Neural progenitor cell (in vitro differentiated cells): ENCODE results near the gene SCT. TPM values are rescaled to one million over a fixed set of nuclear protein-coding genes. Genes with fewer than 3 reads are reported as not detected.

Source experiments
- DNase-seq: peaks from one replicate; pipeline ENCODE4 v3.0.0-alpha.2; 2016; ENCODE audit warnings: low spot score
- H2AFZ ChIP-seq: fragments of 200-600 bp; sonication (generic); replicated peaks from 2 replicates; pipeline ENCODE4 v1.6.1; 2016; ENCODE audit warnings: antibody characterized with exemption
- H3F3A ChIP-seq: fragments of 200-600 bp; sonication (generic); 2 replicates; pipeline ENCODE4 v1.6.1; 2016; ENCODE audit warnings: antibody characterized with exemption, low read depth
- H3K27ac ChIP-seq: fragments of 200-600 bp; sonication (generic); 2 replicates; pipeline ENCODE4 v1.5.1; 2016; ENCODE audit warnings: mild to moderate bottlenecking
- H3K27me3 ChIP-seq: fragments of 200-600 bp; sonication (generic); 2 replicates; pipeline ENCODE4 v1.6.1; 2016; ENCODE audit warnings: mild to moderate bottlenecking, moderate library complexity
- H3K36me3 ChIP-seq: fragments of 200-600 bp; sonication (generic); 2 replicates; pipeline ENCODE4 v1.5.1; 2016
- H3K4me1 ChIP-seq: fragments of 200-600 bp; sonication (generic); 2 replicates; pipeline ENCODE4 v1.6.1; 2016; ENCODE audit warnings: mixed run types
- H3K4me2 ChIP-seq: fragments of 200-600 bp; sonication (generic); 2 replicates; pipeline ENCODE4 v1.6.1; 2016
- H3K4me3 ChIP-seq: fragments of 200-600 bp; sonication (generic); 2 replicates; pipeline ENCODE4 v1.5.1; 2016
- H3K79me2 ChIP-seq: fragments of 200-600 bp; sonication (generic); 2 replicates; pipeline ENCODE4 v1.6.1; 2016; ENCODE audit warnings: low read depth
- H3K9ac ChIP-seq: fragments of 200-600 bp; sonication (generic); 2 replicates; pipeline ENCODE4 v1.6.1; 2016
- H3K9me3 ChIP-seq: fragments of 200-600 bp; sonication (generic); 2 replicates; pipeline ENCODE4 v1.5.1; 2016; ENCODE audit warnings: low read depth
- H4K20me1 ChIP-seq: fragments of 200-600 bp; sonication (generic); 2 replicates; pipeline ENCODE4 v1.6.1; 2016; ENCODE audit warnings: low read depth
- H3K27ac Mint-ChIP-seq: 3 replicates; pipeline ENCODE4 v1.8.0; 2021; ENCODE audit warnings: mixed read lengths
- H3K27me3 Mint-ChIP-seq: 2 replicates; pipeline ENCODE4 v1.8.0; 2022; ENCODE audit warnings: low read depth, mild to moderate bottlenecking, inconsistent platforms, moderate library complexity, mixed read lengths; ENCODE audit not compliant: insufficient read depth
- H3K36me3 Mint-ChIP-seq: 3 replicates; pipeline ENCODE4 v1.8.0; 2021; ENCODE audit warnings: mixed read lengths
- H3K4me1 Mint-ChIP-seq: 3 replicates; pipeline ENCODE4 v1.8.0; 2021; ENCODE audit warnings: mixed read lengths
- H3K4me3 Mint-ChIP-seq: 3 replicates; pipeline ENCODE4 v1.8.0; 2021; ENCODE audit warnings: mild to moderate bottlenecking, moderate library complexity, mixed read lengths
- H3K9me3 Mint-ChIP-seq: 3 replicates; pipeline ENCODE4 v1.8.0; 2020; ENCODE audit warnings: mixed read lengths
- CTCF ChIP-seq: fragments of 200-600 bp; sonication (generic); IDR thresholded peaks from 2 replicates; pipeline ENCODE4 v1.5.1; 2017; ENCODE audit warnings: antibody characterized with exemption, mild to moderate bottlenecking
- EZH2 ChIP-seq: fragments of 200-600 bp; sonication (generic); IDR thresholded peaks from 2 replicates; pipeline ENCODE4 v1.6.1; 2017; ENCODE audit warnings: antibody characterized with exemption, mild to moderate bottlenecking, moderate library complexity
- EZH2phosphoT487 ChIP-seq: fragments of 200-600 bp; sonication (generic); IDR thresholded peaks from 2 replicates; pipeline ENCODE4 v1.6.1; 2017; ENCODE audit warnings: antibody characterized with exemption
- total RNA-seq: library from RNA; depleted of rRNA; stranded (reverse); fragments of >200 nt; gene quantifications from 2 replicates; pipeline ENCODE4 v1.2.3, GENCODE V29; 2015; ENCODE audit warnings: low replicate concordance

SCT gene
- total RNA-seq, 1 donor from 2014 or later, result not detected

GRCh38 chr11:612201-612960 is 14.6 kb downstream of the SCT start:
- no peaks in the 10 kb centered on the region for H3K9me3 Mint-ChIP-seq
- Histone ChIP-seq H3K9ac (no peak overlapping the region), H3K27me3 (no peaks in the 10 kb centered on the region), H3K36me3 (no peaks in the 10 kb centered on the region), H3K4me1 (no peaks in the 10 kb centered on the region), H3K9me3 (no peaks in the 10 kb centered on the region), H3K27ac (no peak overlapping the region), H3F3A (peaks cover 32% of the 10 kb centered on the region), H4K20me1 (peaks cover 54% of the 10 kb centered on the region), H3K4me3 (no peak overlapping the region), H2AFZ (no peak overlapping the region), H3K79me2 (peaks cover 5% of the 10 kb centered on the region), H3K4me2 (no peak overlapping the region)
- H3K27me3 Mint-ChIP-seq, result peaks cover 18% of the 10 kb centered on the region
- TF ChIP-seq EZH2 (no peak), EZH2phosphoT487 (no peak), CTCF (peak; percentile 30)
- no peak overlapping the region for H3K4me3 Mint-ChIP-seq
- peaks cover 6% of the 10 kb centered on the region for H3K36me3 Mint-ChIP-seq
- H3K27ac Mint-ChIP-seq, result no peak overlapping the region
- no peaks in the 10 kb centered on the region for H3K4me1 Mint-ChIP-seq
- peak; percentile 48 for DNase-seq

GRCh38 chr11:611001-611996 is 15.7 kb downstream of the SCT start:
- no peaks in the 10 kb centered on the region for H3K9me3 ChIP-seq
- Mint-ChIP-seq H3K4me3 (peak overlapping the region; percentile 58), H3K36me3 (peaks cover 13% of the 10 kb centered on the region), H3K4me1 (no peaks in the 10 kb centered on the region), H3K27me3 (peaks cover 17% of the 10 kb centered on the region), H3K9me3 (no peaks in the 10 kb centered on the region), H3K27ac (no peak overlapping the region)
- no peak overlapping the region for H3K27ac ChIP-seq
- H3K4me2 ChIP-seq, result no peak overlapping the region
- no peaks in the 10 kb centered on the region for H3K4me1 ChIP-seq
- DNase-seq, result no peak
- H3F3A ChIP-seq, result peaks cover 32% of the 10 kb centered on the region
- peaks cover 2% of the 10 kb centered on the region for H3K79me2 ChIP-seq
- H2AFZ ChIP-seq, result no peak overlapping the region
- no peak overlapping the region for H3K4me3 ChIP-seq
- H4K20me1 ChIP-seq, result peaks cover 56% of the 10 kb centered on the region
- no peaks in the 10 kb centered on the region for H3K27me3 ChIP-seq
- no peak overlapping the region for H3K9ac ChIP-seq
- TF ChIP-seq CTCF (no peak), EZH2phosphoT487 (no peak), EZH2 (no peak)
- H3K36me3 ChIP-seq, result no peaks in the 10 kb centered on the region

GRCh38 chr11:610146-610801 is 16.7 kb downstream of the SCT start:
- TF ChIP-seq EZH2, result no peak
- no peak for TF ChIP-seq EZH2phosphoT487
- no peak for TF ChIP-seq CTCF
- H3K27me3 Mint-ChIP-seq, result peaks cover 15% of the 10 kb centered on the region
- H3K4me2 ChIP-seq, result no peak overlapping the region

More at GRCh38 chr11:610146-610801, 16.7 kb downstream of the SCT start:
- Histone ChIP-seq H2AFZ (no peak overlapping the region), H3K4me3 (no peak overlapping the region), H3K79me2 (no peaks in the 10 kb centered on the region), H4K20me1 (peaks cover 55% of the 10 kb centered on the region), H3K27ac (no peak overlapping the region), H3K9ac (no peak overlapping the region), H3F3A (peaks cover 30% of the 10 kb centered on the region), H3K4me1 (no peaks in the 10 kb centered on the region), H3K9me3 (no peaks in the 10 kb centered on the region), H3K36me3 (no peaks in the 10 kb centered on the region), H3K27me3 (no peaks in the 10 kb centered on the region)
- no peaks in the 10 kb centered on the region for H3K4me1 Mint-ChIP-seq
- no peak for DNase-seq
- H3K27ac Mint-ChIP-seq, result no peak overlapping the region
- peaks cover 13% of the 10 kb centered on the region for H3K36me3 Mint-ChIP-seq
- H3K4me3 Mint-ChIP-seq, result no peak overlapping the region
- H3K9me3 Mint-ChIP-seq, result no peaks in the 10 kb centered on the region
